ENCODE results near the gene PLCXD1. TPM values are rescaled to one million over a fixed set of nuclear protein-coding genes. Genes with fewer than 3 reads are reported as not detected.

PLCXD1 gene
- polyA plus RNA-seq, 1 donor from 2014 or later: 30.1 TPM

GRCh38 chrX:261167-261918 is 19.8 kb upstream of the PLCXD1 start:
- H3K27me3 ChIP-seq (ENCODE audit: insufficient read depth, low read depth, low read length): no peaks in the 10 kb centered on the region
- H3K9ac ChIP-seq (ENCODE audit: low read length): no peak overlapping the region
- H3F3A ChIP-seq (ENCODE audit: insufficient read depth, low read length, poor library complexity, severe bottlenecking): no peaks in the 10 kb centered on the region
- H3K27ac ChIP-seq (ENCODE audit: low read length): no peak overlapping the region
- no peaks in the 10 kb centered on the region for H3K9me2 ChIP-seq (ENCODE audit: insufficient read depth, low read length)
- H3K4me3 ChIP-seq (ENCODE audit: low read length): no peak overlapping the region
- no peaks in the 10 kb centered on the region for H3K9me3 ChIP-seq (ENCODE audit: low read length)
- no peak overlapping the region for H2AFZ ChIP-seq (ENCODE audit: low read depth, low read length)
- no peak for TF ChIP-seq EP300 (conservative IDR thresholded peaks at IDR 0.05; ENCODE audit: poor library complexity, severe bottlenecking)
- no peak for TF ChIP-seq MXI1 (conservative IDR thresholded peaks at IDR 0.05; ENCODE audit: poor library complexity, severe bottlenecking)
- TF ChIP-seq SMC3 (conservative IDR thresholded peaks at IDR 0.05; ENCODE audit: poor library complexity): no peak
- no peak for TF ChIP-seq POLR2AphosphoS5 (IDR thresholded peaks at IDR 0.05)
- TF ChIP-seq REST (IDR thresholded peaks at IDR 0.05; ENCODE audit: borderline replicate concordance): no peak
- TF ChIP-seq CTCF (IDR thresholded peaks at IDR 0.05; ENCODE audit: poor library complexity, severe bottlenecking): no peak
- TF ChIP-seq EZH2 (IDR thresholded peaks at IDR 0.05; ENCODE audit: borderline replicate concordance, insufficient read depth, low read length, poor library complexity, severe bottlenecking): no peak
- TF ChIP-seq RAD21 (conservative IDR thresholded peaks at IDR 0.05): no peak
- no peak for TF ChIP-seq TAF1 (IDR thresholded peaks at IDR 0.05; ENCODE audit: low read depth)
- no peaks in the 10 kb centered on the region for H3K36me3 ChIP-seq (ENCODE audit: insufficient read depth, low read length)
- H4K20me1 ChIP-seq (ENCODE audit: insufficient read depth): no peaks in the 10 kb centered on the region
- H3K79me2 ChIP-seq (replicated peaks; ENCODE audit: insufficient read depth, low read length): no peaks in the 10 kb centered on the region
- H3K4me2 ChIP-seq (ENCODE audit: low read length): no peak overlapping the region

DNA sequence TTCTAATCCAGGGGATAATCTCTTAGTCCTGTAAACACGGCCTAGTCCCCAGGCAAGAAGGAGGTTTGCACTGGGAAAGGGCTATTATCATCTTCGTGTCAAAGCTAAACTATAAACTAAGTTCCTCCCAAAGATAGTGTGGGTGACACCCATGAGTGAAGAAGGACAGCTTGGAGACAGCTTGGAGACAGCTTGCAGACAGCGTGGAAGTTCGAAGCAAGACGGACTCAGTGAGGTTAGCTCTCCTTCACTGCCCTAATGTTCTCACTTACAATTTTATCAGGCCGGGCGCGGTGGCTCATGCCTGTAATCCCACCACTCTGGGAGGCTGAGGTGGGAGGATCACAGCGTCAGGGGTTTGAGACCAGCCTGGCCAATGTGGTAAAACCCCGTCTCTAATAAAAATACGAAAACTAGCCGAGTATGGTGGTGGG is 19.2 kb upstream of the PLCXD1 start:
- H3F3A ChIP-seq (ENCODE audit: insufficient read depth, low read length, poor library complexity, severe bottlenecking): no peaks in the 10 kb centered on the region
- H3K27ac ChIP-seq (ENCODE audit: low read length): no peak overlapping the region
- no peak overlapping the region for H3K9ac ChIP-seq (ENCODE audit: low read length)
- no peaks in the 10 kb centered on the region for H4K20me1 ChIP-seq (ENCODE audit: insufficient read depth)
- no peaks in the 10 kb centered on the region for H3K79me2 ChIP-seq (replicated peaks; ENCODE audit: insufficient read depth, low read length)
- H2AFZ ChIP-seq (ENCODE audit: low read depth, low read length): no peak overlapping the region
- no peaks in the 10 kb centered on the region for H3K9me3 ChIP-seq (ENCODE audit: low read length)
- no peak overlapping the region for H3K4me2 ChIP-seq (ENCODE audit: low read length)
- H3K27me3 ChIP-seq (ENCODE audit: insufficient read depth, low read depth, low read length): no peaks in the 10 kb centered on the region
- no peaks in the 10 kb centered on the region for H3K36me3 ChIP-seq (ENCODE audit: insufficient read depth, low read length)
- H3K4me3 ChIP-seq (ENCODE audit: low read length): no peak overlapping the region
- H3K9me2 ChIP-seq (ENCODE audit: insufficient read depth, low read length): no peaks in the 10 kb centered on the region
- TF ChIP-seq EZH2 (IDR thresholded peaks at IDR 0.05; ENCODE audit: borderline replicate concordance, insufficient read depth, low read length, poor library complexity, severe bottlenecking) (no peak), MXI1 (conservative IDR thresholded peaks at IDR 0.05; ENCODE audit: poor library complexity, severe bottlenecking) (no peak), TAF1 (IDR thresholded peaks at IDR 0.05; ENCODE audit: low read depth) (no peak), REST (IDR thresholded peaks at IDR 0.05; ENCODE audit: borderline replicate concordance) (no peak), EP300 (conservative IDR thresholded peaks at IDR 0.05; ENCODE audit: poor library complexity, severe bottlenecking) (no peak), RAD21 (conservative IDR thresholded peaks at IDR 0.05) (no peak), CTCF (IDR thresholded peaks at IDR 0.05; ENCODE audit: poor library complexity, severe bottlenecking) (no peak), POLR2AphosphoS5 (IDR thresholded peaks at IDR 0.05) (no peak), SMC3 (conservative IDR thresholded peaks at IDR 0.05; ENCODE audit: poor library complexity) (no peak)

All from neural cell (in vitro differentiated cells).